DND-41 (cell line): ENCODE data around the gene COG5.

Experiments used
- CTCF ChIP-seq: IDR thresholded peaks from 2 replicates; pipeline ENCODE4 v1.5.1; 2012; ENCODE audit warnings: borderline replicate concordance, low read length, moderate library complexity, mild to moderate bottlenecking; ENCODE audit not compliant: poor library complexity, severe bottlenecking; ENCODE audit errors: extremely low read depth
- EZH2 ChIP-seq: IDR thresholded peaks from 3 replicates; pipeline ENCODE4 v1.6.1; 2012; ENCODE audit warnings: borderline replicate concordance, low read depth, mild to moderate bottlenecking, moderate library complexity, low read length, inconsistent platforms; ENCODE audit not compliant: severe bottlenecking

- TF ChIP-seq CTCF (no peak), EZH2 (no peak)
Observed at GRCh38 chr7:107486041-107486440, 77.7 kb downstream of the COG5 start.
